DMS153 treated with DMSO at 0.1 percent for 48 hours (cell line): ENCODE results near the gene UCK2.

Experiments used
- DNase-seq: peaks from one replicate; lab custom pipeline; 2025; ENCODE audit not compliant: unreplicated experiment; lab: John Stamatoyannopoulos, UW

UCK2 gene

DNA sequence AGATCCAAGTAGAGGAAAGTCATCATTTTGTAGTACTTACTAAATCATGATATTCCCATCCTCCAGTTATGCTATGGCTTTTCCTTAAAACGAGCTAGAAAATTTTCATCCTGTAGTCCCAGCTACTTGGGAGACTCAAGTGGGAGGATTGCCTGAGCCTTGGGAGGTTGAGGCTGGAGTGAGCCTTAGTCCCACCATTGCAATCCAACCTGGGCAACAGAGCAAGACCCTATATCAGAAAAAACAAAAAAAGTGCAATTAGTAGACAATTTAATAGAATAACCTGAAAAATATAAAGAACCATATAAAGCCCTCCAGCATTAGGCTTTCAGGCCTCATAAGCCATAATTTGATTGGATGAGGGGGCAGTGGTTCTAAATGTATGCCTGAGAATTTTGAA, 6.8 kb downstream of the UCK2 start:
- no peak for DNase-seq

DNA sequence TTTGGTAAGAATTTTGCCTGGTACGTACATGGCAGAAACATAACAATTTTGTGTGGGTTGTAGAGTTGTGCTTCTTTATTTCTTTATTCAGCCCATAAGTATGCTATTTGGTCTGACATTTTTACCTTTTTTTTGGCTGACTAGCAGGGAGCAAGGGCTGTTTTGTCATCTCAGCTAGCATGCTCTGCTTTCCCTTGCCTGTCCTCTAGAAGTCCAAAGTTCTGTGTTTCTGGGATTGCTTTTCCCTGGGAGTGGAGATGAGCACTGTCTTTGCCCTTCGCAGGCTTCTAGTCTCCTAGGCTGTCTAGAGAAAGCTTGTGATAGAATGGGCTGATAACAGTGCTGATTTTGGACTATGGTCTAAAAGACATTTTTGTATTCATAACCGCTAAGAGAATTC, 7.5 kb downstream of the UCK2 start:
- DNase-seq = no peak

DNA sequence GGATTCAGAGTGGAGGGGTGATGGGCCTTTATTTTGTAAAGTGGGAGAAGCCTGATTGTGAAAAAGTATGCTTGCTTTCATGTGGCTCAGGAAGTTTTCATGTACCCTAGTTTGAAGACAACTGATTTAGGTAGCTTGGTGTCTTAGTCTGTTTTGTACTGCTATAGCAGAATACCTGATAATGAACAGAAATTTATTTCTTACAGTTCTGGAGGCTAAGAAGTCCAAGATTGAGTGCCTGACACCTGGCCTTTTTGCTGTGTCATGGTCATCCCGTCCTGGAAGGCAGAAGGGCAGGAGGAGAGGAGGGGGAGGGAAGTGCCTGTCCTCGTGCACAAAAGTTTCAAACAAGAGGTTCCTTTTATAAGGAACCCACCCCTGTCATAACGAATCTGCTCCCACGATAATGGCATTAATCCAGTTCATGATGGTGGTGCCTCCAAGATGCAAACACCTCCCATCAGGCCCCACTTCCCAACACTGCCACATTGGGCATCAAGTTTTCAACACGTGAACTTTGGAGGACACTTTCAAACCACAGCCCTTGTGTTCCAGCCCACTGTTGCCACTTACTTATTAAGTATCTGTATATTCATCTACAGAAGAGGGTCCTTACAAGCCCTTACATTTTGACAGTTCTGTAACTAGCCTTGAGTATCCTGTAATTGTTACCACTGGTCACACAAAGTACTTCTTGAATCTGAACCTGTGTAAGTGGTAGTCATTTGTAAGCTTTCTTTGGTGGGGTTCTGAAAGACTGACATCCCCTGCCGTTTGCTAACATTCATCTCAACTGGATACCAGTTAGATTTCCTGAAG, 9.5 kb downstream of the UCK2 start:
- DNase-seq = no peak

DNA sequence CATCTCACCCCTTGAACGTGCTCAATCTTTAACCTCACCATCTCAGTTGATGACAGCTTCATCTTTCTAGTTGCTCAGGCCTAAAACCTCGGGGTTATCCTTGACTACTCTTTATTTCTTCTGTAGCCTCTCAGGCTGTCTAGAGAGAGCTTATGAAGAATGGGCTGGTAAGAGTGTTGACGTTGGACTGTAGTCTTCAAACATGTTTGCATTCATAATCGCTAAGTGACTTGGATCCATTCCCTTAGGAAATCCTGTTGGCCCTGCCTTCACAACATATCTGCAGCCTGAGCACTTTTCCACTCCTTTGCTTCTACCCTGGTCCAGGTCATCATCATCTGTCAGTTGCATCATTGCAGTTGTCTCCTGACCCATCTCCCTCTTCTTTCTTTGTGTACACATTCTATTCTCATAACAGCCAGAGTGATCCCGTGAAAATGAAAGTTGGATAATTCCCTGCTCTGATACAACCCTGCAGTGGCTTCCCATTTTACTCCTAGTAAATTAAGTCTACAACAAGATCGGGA, 10.5 kb downstream of the UCK2 start:
- no peak for DNase-seq

DNA sequence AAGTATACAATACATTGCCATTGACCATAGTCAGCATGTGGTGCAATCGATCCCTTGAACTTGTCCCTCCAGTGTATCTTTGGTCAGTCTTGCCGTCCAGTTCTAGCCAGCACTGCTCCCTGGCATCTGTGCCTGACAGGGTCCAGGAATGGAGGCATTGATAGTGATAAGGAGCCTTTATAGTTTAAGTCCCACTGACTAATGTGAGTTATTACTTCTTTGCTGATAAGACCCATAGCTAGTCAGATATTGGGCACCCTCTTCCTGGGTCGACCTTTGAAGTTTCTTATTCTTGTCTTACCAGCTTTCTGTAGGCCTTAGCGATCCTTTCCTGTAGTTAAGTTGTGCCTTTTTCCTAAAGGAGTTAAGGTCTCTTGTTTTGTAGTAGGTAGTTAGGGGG, 13.0 kb downstream of the UCK2 start:
- no peak for DNase-seq

DNA sequence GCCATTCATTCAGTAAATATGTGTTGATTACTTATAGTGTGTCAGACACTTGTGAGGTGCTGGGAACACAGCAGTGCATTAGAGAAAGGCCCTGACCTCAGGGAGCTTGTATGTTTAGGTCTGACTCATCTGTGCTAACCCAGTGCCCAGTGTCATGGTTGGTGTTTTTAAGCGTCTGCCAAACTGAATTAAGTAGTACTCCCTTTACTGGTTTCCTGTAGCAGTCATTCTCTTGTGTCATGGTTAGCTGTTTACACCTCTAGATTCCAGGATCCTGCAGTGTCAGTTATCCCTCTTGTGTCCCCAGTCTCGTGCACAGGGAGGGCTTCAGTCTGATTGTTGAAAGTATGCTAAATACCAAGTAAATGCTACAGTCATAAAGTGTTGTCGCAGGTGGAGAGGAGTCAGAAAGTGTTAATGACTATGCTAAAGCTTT, 14.2 kb downstream of the UCK2 start:
- DNase-seq = no peak

DNA sequence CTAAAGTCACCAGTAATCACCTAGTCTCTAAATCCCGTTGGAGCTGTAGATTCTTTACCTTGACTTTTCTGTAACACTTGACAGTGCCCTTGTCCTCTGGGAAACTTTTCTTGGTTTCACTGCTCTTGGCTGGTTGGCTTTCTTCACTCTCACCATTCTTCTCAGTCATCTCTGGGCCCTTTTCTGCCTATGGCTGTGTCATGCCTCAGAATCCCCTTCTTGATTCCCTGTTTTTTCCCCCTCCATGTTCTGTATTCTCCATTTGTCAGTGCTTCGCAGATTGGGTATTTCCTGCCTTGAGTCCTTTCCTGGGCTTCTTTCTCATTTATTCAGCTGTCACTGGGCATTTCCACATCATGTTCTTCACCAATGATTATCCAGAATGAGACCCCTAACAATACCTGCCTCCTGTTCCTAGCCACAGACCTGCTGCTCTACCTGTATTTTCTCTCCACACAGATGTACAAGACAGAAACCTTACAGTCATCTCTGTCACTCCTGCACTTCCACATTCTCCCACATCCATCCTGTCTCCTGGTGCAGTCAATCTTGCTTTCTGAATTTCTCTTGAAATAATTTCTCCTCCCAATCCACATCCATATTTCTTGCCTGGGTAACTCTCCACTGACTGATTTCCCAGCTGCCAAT, 14.7 kb downstream of the UCK2 start:
- DNase-seq = no peak

DNA sequence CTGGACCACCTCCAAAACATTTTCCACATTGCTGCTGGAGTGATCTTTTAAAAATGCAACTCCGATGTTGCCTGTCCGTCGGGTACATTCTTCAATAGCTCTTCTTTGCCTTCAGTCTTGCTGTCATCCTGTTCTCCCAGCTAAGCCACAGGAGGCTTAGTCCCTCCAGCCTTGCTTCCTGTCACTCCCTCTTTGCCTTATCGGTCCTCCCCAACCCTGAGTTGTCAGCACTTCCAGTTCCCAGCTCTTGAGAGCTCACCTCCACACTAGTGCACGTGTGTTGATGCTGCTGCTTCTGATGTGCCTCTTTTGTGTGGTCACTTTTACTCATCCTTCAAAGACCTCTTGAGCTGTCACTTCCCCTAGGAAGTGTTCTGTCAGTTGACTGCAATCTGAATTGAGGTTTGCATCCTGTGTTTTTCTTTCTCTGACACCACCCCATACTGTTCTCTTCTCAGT, 15.3 kb downstream of the UCK2 start:
- DNase-seq = no peak

DNA sequence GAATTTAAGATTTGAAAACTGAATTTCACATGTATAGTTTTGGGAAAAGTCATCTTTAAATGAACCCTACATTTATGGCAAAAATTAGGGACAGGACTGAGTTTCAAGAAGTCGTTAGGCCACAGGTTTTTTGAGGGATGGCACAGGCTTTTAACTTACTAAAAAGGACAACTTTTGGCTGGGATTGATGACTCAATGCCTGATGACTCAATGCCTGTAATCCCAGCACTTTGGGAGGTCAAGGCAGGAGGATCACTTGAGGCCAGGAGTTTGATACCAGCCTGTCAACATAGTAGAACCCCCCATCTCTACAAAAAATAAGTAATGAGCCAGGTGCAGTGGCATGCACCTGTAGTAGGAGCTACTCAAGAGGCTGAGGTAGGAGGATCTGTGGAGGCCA, 15.9 kb downstream of the UCK2 start:
- DNase-seq = no peak

DNA sequence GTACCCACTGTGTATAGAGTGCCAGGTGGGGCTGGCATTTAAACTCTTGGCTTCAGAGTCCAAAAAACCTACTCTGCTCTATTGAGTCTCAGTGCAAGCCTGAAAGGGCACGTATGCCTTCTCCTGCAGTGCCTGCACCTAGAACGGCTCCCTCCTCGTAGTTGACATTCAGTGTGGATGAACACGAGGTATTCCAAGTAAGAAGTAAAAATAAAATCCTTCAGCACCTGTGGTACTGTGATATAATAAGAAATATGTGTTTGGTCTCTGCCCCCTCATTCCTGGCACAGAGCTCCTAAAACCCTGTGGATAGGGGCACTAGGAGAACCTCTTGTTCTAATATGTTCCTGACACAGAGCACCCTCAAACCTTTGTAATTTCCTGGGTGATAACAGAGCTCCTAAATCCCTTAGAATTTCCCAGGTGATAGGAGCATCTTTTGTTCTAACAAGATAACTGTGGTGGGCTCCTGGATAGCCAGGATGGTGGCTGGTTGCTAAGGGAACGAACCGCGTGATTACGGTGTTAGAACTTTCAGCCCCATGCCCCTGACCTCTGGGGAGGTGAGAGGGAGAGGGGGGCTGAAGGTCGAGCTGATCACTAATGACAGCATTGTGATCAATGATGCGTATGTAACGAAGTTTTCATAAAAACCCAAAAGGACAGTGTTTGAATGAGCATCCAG, 16.8 kb downstream of the UCK2 start:
- DNase-seq = no peak

DNA sequence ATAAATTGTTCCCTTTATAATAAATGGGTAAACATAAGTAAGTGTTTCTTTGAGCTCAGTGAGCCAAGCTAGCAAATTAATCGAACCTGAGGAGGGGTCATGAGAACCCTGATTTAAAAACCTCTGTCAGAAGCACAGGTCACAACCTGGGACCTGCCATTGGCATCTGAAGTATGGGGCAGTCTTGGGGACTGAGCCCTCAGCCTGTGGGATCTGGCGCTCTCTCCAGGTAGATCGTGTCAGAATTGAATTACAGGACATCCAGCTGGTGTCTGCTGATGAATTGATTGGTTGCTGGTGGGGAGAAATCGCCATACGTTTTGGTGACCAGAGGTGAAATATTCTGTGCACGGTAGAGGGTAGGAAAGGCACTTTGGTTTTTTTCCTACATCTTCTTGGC, 17.5 kb downstream of the UCK2 start:
- no peak for DNase-seq

DNA sequence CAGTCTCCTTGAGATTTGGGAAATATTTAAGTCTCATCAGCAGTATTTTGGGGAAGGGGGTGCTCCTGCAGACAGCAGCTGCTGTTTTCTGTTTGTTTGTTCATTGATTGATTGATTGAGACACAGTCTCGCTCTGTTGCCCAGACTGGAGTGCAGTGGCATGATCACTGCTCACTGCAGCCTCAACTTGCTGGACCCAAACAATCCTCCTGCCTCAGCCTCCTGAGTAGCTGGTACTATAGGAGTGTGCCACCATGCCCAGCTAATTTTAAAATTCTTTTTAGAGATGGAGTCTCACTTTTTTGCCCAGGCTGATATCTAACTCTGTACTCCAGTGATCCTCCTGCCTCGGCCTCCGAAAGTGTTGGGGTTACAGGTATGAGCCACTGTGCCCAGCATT, 18.2 kb downstream of the UCK2 start:
- DNase-seq = no peak

DNA sequence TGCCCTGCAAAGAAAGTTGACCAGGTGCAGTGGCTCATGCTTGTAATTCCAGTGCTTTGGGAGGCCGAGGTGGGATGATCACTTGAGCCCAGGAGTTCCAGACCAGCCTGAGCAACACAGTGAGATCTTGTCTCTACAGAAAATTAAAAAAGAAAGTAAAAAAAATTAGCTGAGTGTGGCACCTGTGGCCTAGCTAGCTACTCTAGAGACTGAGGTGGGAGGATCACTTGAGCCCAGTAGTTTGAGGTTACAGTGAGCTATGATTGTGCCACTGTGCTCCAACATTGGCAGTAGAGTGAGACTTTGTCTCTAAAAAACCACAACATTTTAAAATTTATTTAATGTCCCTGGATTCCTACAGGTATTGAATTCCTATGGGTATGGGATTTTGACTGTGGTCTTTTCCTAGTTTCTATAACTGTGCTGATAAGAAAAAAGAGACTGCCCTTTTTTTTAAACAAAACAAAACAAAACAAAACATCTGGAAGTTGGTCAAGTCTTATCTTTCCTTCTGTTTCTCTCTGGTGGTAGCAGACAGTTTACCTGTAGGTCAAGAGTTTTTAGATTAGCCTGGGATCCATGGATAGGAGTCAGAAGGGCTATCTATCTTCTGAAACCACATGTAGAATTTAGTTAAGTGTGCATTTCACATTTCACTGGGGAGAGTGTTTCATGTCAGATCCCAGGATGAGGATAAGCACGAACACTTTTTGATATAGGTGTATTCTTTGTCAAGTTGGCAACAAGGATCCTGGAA, 18.8 kb downstream of the UCK2 start:
- no peak for DNase-seq

DNA sequence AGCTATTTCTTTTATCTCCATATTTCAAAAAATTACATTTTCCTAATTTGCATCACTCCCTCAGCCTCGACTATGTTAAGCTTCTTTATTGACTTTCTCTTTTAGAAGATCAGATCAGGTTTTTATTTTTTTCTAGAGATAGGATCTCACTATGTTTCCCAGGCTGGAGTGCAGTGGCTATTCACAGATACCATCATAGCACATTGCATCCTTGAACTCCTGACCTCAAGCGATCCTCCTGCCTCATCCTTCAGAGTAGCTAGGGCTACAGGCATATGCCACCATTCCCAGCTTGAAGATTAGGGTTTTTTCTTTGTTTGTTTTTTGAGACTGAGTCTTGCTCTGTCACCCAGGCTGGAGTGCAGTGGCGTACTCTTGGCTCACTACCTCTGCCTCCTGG, 20.1 kb downstream of the UCK2 start:
- no peak for DNase-seq

DNA sequence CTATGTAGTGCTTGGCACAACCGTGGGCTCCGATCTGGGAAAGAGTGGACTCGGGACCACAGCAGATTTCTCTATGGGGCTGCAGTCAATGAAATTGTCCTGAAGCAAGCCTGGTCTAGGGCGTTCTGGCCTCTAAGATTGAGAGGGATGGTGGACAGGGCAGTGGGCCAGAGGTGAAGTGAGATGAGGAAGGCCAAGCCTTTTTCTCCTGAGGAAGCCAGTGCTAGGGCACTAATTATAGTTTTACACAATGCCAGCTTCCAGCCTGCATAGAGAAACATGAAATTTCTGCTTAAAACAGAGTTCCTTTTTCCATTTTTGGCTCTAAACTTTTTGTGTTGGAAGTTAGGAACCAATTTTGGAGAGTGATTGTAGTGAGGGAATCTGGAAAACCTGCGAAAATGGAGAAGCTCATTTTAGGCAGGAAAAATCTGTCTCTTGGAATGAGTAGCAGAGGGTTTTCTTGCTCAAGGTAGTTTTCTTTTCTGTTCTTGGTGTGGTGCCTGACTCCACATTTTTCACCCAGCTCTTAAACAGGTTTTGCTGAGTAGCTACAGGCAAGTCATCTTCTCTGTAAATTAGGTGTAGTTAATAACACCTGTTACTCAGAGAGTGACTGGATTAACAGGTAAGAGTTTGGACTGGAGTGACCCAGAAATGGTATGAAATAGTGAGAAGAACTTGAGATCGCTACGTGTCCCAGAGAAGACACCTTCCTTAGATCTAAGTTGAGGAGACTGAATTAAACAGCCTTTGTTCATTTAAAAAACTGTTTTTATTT, 22.1 kb downstream of the UCK2 start:
- no peak for DNase-seq

DNA sequence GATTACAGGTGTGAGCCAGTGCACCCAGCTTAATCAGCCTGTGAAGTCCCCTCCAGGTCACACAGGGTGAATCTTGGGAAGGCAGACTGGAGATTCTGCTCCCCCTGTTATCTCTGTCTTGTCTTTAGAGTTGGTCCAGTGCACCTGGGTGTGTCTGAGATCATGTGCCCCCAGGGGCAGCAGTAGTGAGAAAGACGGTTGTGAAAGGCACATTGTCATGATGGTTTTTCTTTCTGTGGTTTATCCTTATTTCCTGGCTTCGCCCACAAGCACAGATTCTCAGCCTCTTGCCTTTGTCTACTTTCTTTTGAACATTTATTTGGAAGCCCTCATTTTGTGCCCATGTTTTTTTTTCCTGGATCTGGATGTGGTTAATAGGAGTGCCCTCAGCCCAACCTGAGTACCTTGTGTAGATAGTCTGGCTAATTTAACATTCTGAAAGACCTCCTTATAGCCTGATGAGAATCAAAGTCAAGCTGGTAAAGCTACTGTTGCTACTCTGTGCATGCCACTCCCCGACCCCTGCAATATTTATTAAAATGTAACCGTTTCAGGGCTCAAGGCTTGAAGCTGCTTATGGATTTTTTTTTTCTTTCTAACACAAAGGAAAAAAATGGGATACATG, 23.7 kb downstream of the UCK2 start:
- no peak for DNase-seq

DNA sequence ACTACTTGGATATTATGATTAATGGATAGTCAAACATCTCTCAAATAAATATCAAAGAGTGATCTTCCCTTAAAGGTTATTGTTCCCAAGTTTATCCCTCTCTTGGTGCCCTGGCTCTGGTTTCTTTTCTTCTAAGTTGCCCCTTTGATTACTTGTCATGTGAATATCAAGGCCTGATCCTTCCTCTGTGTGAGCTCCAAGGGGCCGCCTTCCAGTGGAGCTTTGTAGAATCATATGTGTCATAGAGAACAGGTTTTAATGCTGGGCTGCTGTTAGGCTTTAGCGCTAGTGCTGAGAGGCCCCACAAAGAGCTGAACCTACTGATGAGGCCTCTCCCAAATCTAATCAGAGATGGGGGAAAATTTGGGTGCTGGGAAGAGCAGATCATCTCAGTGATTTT, 25.5 kb downstream of the UCK2 start:
- no peak for DNase-seq

DNA sequence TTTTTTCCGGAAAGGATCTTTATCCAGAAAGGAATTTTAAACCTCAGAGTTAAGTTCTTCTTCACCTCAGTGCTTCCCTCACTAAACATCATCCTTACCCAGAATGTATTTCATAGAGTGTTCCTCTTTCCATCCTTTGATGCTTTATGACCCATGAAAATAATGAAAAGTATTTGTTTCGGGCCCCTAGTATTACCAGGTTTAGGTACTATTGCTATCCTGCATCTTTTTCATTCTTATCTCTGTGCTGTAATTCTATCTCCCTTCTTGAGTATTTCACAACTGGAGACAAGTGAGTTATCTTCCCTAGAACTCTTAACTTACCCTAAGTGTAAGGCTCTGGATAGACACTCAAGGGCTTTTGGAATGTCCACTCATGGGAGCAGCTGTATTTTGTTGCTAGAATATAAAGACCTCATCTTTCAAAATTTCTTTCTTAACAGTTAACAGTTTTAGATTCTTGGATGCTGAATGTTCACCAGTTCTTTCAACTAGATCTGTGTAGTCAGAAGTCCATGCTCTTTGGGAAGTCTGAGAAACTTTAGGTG, 26.2 kb downstream of the UCK2 start:
- DNase-seq = no peak

DNA sequence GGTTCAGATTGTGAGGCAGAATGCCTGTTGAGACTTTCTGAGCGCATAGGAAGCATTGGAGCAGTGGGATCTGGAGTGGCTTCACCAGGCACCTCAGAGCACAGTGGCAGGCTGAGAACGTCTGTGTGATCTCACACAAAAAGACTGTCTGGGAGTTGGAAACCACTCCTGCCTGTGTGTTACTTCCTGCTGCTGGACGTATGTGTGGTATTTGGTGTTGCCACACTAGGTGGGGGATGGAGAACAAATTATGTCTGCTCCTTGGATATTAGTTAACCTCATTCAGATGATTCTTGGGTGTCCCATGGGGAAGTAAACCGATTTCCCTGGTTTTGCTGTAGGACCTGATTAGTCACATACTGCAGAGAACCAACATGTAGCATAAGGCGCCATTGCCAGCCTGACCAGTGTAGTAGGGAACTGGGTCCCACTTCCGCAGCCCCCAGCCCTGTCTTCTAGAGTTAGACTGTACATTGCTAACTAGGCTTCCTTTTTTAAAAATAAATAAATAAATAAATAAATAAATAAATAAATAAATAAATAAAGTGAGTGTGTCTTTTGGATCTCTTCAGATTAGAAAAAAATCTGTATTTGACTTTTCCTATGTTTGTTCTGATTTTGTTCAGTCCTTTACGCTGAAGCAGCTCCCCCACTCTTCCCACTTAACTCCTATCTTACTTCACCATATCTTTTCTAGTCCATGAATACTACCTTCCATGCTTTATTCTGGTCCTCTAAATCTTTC, 26.9 kb downstream of the UCK2 start:
- DNase-seq = no peak
